AG04450 (cell line): ENCODE measurements around the gene ERO1B. TPM values are rescaled to one million over a fixed set of nuclear protein-coding genes. Genes with fewer than 3 reads are reported as not detected.

Experiments used
- CTCF ChIA-PET: fragments of 300-600, 350-600 bp; formaldehyde crosslinking; extraction: SDS; loops from one replicate; lab custom pipeline; 2022; ENCODE audit warnings: antibody characterized with exemption, inconsistent platforms; lab: Charles Lee
- POLR2A ChIA-PET: fragments of 350-600 bp; formaldehyde crosslinking; extraction: SDS; loops from one replicate; lab custom pipeline; 2021; ENCODE audit warnings: antibody characterized with exemption, inconsistent platforms; lab: Yijun Ruan, JAX
- DNase-seq: peaks from one replicate; pipeline ENCODE4 v3.0.0-alpha.2; 2011; ENCODE audit warnings: low read depth, low spot score
- H3K27ac ChIP-seq: one replicate; pipeline ENCODE4 v1.5.1; 2012; ENCODE audit warnings: low read depth, low read length, control low read depth
- H3K27me3 ChIP-seq: one replicate; pipeline ENCODE4 v1.6.0; 2012; ENCODE audit warnings: low read length; ENCODE audit not compliant: control insufficient read depth, insufficient read depth
- H3K4me3 ChIP-seq: 2 replicates; pipeline ENCODE4 v1.5.1; 2011; ENCODE audit warnings: mild to moderate bottlenecking, low read depth, low read length, control low read depth
- H3K9me3 ChIP-seq: 2 replicates; pipeline ENCODE4 v1.5.1; 2012; ENCODE audit warnings: low read length; ENCODE audit not compliant: control insufficient read depth, insufficient read depth
- CTCF ChIP-seq: IDR thresholded peaks from 2 replicates; pipeline ENCODE4 v1.5.1; 2011; ENCODE audit warnings: low read depth, low read length, control low read depth, inconsistent platforms
- polyA plus RNA-seq: library from polyadenylated mRNA; depleted of rRNA; stranded (reverse); fragments of >200 nt; gene quantifications from 2 replicates; pipeline ENCODE4 v1.2.3, GENCODE V29; 2011

ERO1B gene
- polyA plus RNA-seq, 1 experiment: 2.2 TPM

- H3K27ac ChIP-seq: no peak overlapping the region
- ChIA-PET POLR2A (no interaction called here), CTCF (no interaction called here)
- TF ChIP-seq CTCF: no peak
- no peaks in the 10 kb centered on the region for H3K9me3 ChIP-seq
- H3K4me3 ChIP-seq: no peak overlapping the region
- H3K27me3 ChIP-seq: no peaks in the 10 kb centered on the region
- DNase-seq: no peak
These were observed 27.1 kb upstream of the ERO1B start for GRCh38 chr1:236308827-236309226.

GRCh38 chr1:236307435-236307834 lies 25.7 kb upstream of the ERO1B start:
- no peak for DNase-seq
- TF ChIP-seq CTCF: 0 out of 2 replicates have a peak, but pooled peaks have one; percentile 2
- H3K27ac ChIP-seq: no peak overlapping the region
- no peaks in the 10 kb centered on the region for H3K27me3 ChIP-seq
- ChIA-PET CTCF (no interaction called here), POLR2A (no interaction called here)
- no peaks in the 10 kb centered on the region for H3K9me3 ChIP-seq
- H3K4me3 ChIP-seq: no peak overlapping the region

GRCh38 chr1:236304682-236305081 lies 22.9 kb upstream of the ERO1B start:
- CTCF ChIA-PET: no interaction called here
- POLR2A ChIA-PET: no interaction called here
- DNase-seq: no peak
- TF ChIP-seq CTCF: no peak
- Histone ChIP-seq H3K9me3 (no peaks in the 10 kb centered on the region), H3K27ac (no peak overlapping the region), H3K27me3 (no peaks in the 10 kb centered on the region), H3K4me3 (no peak overlapping the region)

- TF ChIP-seq CTCF: no peak
- H3K27me3 ChIP-seq: no peaks in the 10 kb centered on the region
- ChIA-PET CTCF (no interaction called here), POLR2A (interaction anchor here (0.6 kb wide), 1 partner anchor 462 kb away, joined by 4 read pairs; no protein-coding TSS in a partner anchor)
- no peaks in the 10 kb centered on the region for H3K9me3 ChIP-seq
- no peak overlapping the region for H3K4me3 ChIP-seq
- no peak for DNase-seq
- no peak overlapping the region for H3K27ac ChIP-seq
These were observed 21.9 kb upstream of the ERO1B start for GRCh38 chr1:236303675-236304074.

- Histone ChIP-seq H3K27me3 (no peaks in the 10 kb centered on the region), H3K4me3 (no peak overlapping the region), H3K9me3 (no peaks in the 10 kb centered on the region), H3K27ac (no peak overlapping the region)
- ChIA-PET CTCF (no interaction called here), POLR2A (no interaction called here)
- TF ChIP-seq CTCF: no peak
- DNase-seq: no peak
These were observed 21.2 kb upstream of the ERO1B start for GRCh38 chr1:236302941-236303340.
